ENCODE measurements around the gene MORN4. TPM values are rescaled to one million over a fixed set of nuclear protein-coding genes. Genes with fewer than 3 reads are reported as not detected.

MORN4 gene
- total and polyA plus RNA-seq, 2 donors (not counting 3 experiments of a cell fraction or from before 2014, with no cell fraction given) = 12.2 to 13.9 TPM

DNA sequence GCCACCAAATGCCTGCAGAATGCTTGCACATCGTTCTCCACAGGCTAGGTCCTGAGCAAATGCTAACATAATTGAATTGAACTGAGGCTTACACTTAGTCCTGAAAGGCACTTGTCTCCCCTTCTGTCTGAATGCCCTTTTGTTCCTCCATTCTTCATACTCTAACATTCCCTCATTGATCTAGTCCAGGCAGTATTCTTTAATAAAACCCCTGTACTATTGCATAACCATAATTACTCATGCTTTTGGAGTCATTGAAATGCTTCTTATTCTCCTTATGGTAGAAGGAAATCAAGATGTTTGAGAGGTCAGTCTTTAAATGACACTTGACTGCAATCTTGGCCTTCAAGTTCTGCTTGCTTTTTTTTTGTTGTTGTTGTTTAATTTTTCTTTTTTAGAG, 14.3 kb upstream of the MORN4 start:
- Histone ChIP-seq H3K27ac (ENCODE audit: insufficient read depth, low read depth, low read length) (no peak overlapping the region), H3K4me3 (replicated peaks in 1 of 3; ENCODE audit: insufficient read depth in 1 of 3, low read depth in 1 of 3, low read length in 3 of 3) (no peak overlapping the region), H3K79me2 (ENCODE audit: control insufficient read depth, insufficient read depth, low read length) (peaks cover 16% of the 10 kb centered on the region), H3K9me1 (replicated peaks; ENCODE audit: control insufficient read depth, extremely low read depth, insufficient read depth, low read length) (no peaks in the 10 kb centered on the region), H3K9ac (replicated peaks; ENCODE audit: extremely low read depth, insufficient read depth, low read length) (no peak overlapping the region), H2AFZ (ENCODE audit: low read depth, low read length) (no peak overlapping the region), H3K4me1 (ENCODE audit: control insufficient read depth, extremely low read depth, insufficient read depth, low read length) (peaks cover 17% of the 10 kb centered on the region), H3K27me3 (ENCODE audit: control insufficient read depth in 2 of 2, insufficient read depth in 2 of 2, low read length in 2 of 2) (no peaks in the 10 kb centered on the region), H3K36me3 (ENCODE audit: control insufficient read depth in 2 of 2, extremely low read depth in 1 of 2, insufficient read depth in 2 of 2, low read length in 2 of 2) (peaks cover 9 to 16% of the 10 kb centered on the region in 2 experiments), H3K9me3 (replicated peaks; ENCODE audit: control insufficient read depth, insufficient read depth, low read length) (no peaks in the 10 kb centered on the region), H3K4me2 (ENCODE audit: insufficient read depth, low read length) (no peak overlapping the region), H4K20me1 (replicated peaks; ENCODE audit: control insufficient read depth, extremely low read depth, insufficient read depth, low read length) (no peaks in the 10 kb centered on the region)
- DNase-seq (ENCODE audit: low read depth, low spot score) (no peak), FAIRE-seq (no peak)
- no peak for TF ChIP-seq MYC (IDR thresholded peaks at IDR 0.05; ENCODE audit: low read depth, low read length)
- no TSS peak for BruUV-seq (replicated peaks)
- POLR2A ChIA-PET = no interaction called here
- CTCF ChIA-PET = interaction anchor here (0.8 to 1.4 kb wide), 2 partner anchors 14 to 75 kb away, joined by 3 to 4 read pairs; partner anchors contain the start of genes ANKRD2 and MORN4
- dilution Hi-C loops (cut with MboI; ENCODE audit: extremely low pct_ligation_motif_present, low sequenced_read_pairs) (no loop called here), intact Hi-C loops (cut with micrococcal nuclease) (no loop called here)

- Histone ChIP-seq H3K36me3 (ENCODE audit: control insufficient read depth in 2 of 2, extremely low read depth in 1 of 2, insufficient read depth in 2 of 2, low read length in 2 of 2) (peaks cover 0 to 6% of the 10 kb centered on the region in 2 experiments), H3K79me2 (ENCODE audit: control insufficient read depth, insufficient read depth, low read length) (peaks cover 18% of the 10 kb centered on the region), H3K9me3 (replicated peaks; ENCODE audit: control insufficient read depth, insufficient read depth, low read length) (no peaks in the 10 kb centered on the region), H3K27ac (ENCODE audit: insufficient read depth, low read depth, low read length) (no peak overlapping the region), H3K4me3 (replicated peaks in 1 of 3; ENCODE audit: insufficient read depth in 1 of 3, low read depth in 1 of 3, low read length in 3 of 3) (no peak overlapping the region), H2AFZ (ENCODE audit: low read depth, low read length) (no peak overlapping the region), H3K27me3 (ENCODE audit: control insufficient read depth in 2 of 2, insufficient read depth in 2 of 2, low read length in 2 of 2) (no peaks in the 10 kb centered on the region), H3K4me2 (ENCODE audit: insufficient read depth, low read length) (no peak overlapping the region), H4K20me1 (replicated peaks; ENCODE audit: control insufficient read depth, extremely low read depth, insufficient read depth, low read length) (no peaks in the 10 kb centered on the region), H3K9ac (replicated peaks; ENCODE audit: extremely low read depth, insufficient read depth, low read length) (no peak overlapping the region), H3K4me1 (ENCODE audit: control insufficient read depth, extremely low read depth, insufficient read depth, low read length) (peaks cover 25% of the 10 kb centered on the region), H3K9me1 (replicated peaks; ENCODE audit: control insufficient read depth, extremely low read depth, insufficient read depth, low read length) (no peaks in the 10 kb centered on the region)
- intact Hi-C loops (cut with micrococcal nuclease) (no loop called here), dilution Hi-C loops (cut with MboI; ENCODE audit: extremely low pct_ligation_motif_present, low sequenced_read_pairs) (no loop called here)
- ChIA-PET CTCF (interaction anchor here (0.5 kb wide), 1 partner anchor 18 kb away, joined by 3 read pairs; no protein-coding TSS in a partner anchor), POLR2A (no interaction called here)
- DNase-seq (ENCODE audit: low read depth, low spot score) (no peak), FAIRE-seq (no peak)
- no peak for TF ChIP-seq CTCF (IDR thresholded peaks at IDR 0.05; ENCODE audit: extremely low read depth in 1 of 2, insufficient read depth in 1 of 2, low read depth in 1 of 2, low read length in 2 of 2)
- TF ChIP-seq GATA2 (IDR thresholded peaks at IDR 0.05; ENCODE audit: insufficient read depth, insufficient read length, low read depth, low read length) = no peak
- no peak for TF ChIP-seq POLR2AphosphoS5 (IDR thresholded peaks at IDR 0.05; ENCODE audit: insufficient read depth, low read depth, low read length)
- TF ChIP-seq JUN (IDR thresholded peaks at IDR 0.05; ENCODE audit: borderline replicate concordance, insufficient read depth, insufficient read length, low read depth) = no peak
- no peak for TF ChIP-seq EZH2 (IDR thresholded peaks at IDR 0.05; ENCODE audit: borderline replicate concordance, low read depth, low read length, severe bottlenecking)
- no peak for TF ChIP-seq MYC (IDR thresholded peaks at IDR 0.05; ENCODE audit: low read depth, low read length)
- BruUV-seq (replicated peaks) = no TSS peak
These were observed 11.6 kb upstream of the MORN4 start for GRCh38 chr10:97644936-97645335.

Data from endothelial cell of umbilical vein (primary cell).